CD4-positive, alpha-beta memory T cell (primary cell): Measurements from ENCODE around the gene SOX3. TPM values are rescaled to one million over a fixed set of nuclear protein-coding genes. Genes with fewer than 3 reads are reported as not detected.

Source experiments
- CTCF ChIA-PET: fragments of 350-600 bp; sonication (Branson Sonifier 250); formaldehyde crosslinking; loops from one replicate; lab custom pipeline; 2021; ENCODE audit warnings: inconsistent platforms; ENCODE audit not compliant: partially characterized antibody; lab: Charles Lee
- POLR2A ChIA-PET: fragments of 350-600 bp; sonication (Branson Sonifier 250); formaldehyde crosslinking; loops from one replicate; lab custom pipeline; 2021; ENCODE audit not compliant: partially characterized antibody; lab: Charles Lee
- DNase-seq, 5 donors: peaks; one replicate each; pipeline versions ENCODE4 v3.0.0 to v3.0.0-alpha.2; 2020 to 2022; ENCODE audit warnings: mixed read lengths in 1 of 5
- H3K27ac ChIP-seq: one replicate; pipeline ENCODE4 v1.7.0; 2013; ENCODE audit warnings: low read depth, low read length
- H3K27me3 ChIP-seq: 2 replicates; pipeline ENCODE4 v1.7.0; 2013; ENCODE audit warnings: mild to moderate bottlenecking, low read length, moderate library complexity; ENCODE audit not compliant: insufficient read depth
- H3K36me3 ChIP-seq: 2 replicates; pipeline ENCODE4 v1.7.0; 2013; ENCODE audit warnings: mild to moderate bottlenecking, low read length, moderate library complexity; ENCODE audit not compliant: insufficient read depth
- H3K4me1 ChIP-seq: 2 replicates; pipeline ENCODE4 v1.7.0; 2013; ENCODE audit warnings: mild to moderate bottlenecking, low read length, moderate library complexity; ENCODE audit not compliant: insufficient read depth
- H3K4me3 ChIP-seq, 2 donors: one replicate each; pipeline ENCODE4 v1.7.0; 2013; ENCODE audit warnings: low read length in 2 of 2, mild to moderate bottlenecking in 1 of 2
- H3K9me3 ChIP-seq, 2 donors: one replicate each; pipeline ENCODE4 v1.7.0; 2013; ENCODE audit warnings: low read length in 2 of 2, control low read depth in 1 of 2; ENCODE audit not compliant: control insufficient read depth in 1 of 2
- H3K27ac Mint-ChIP-seq, 7 donors: one replicate each; pipeline ENCODE4 v1.8.0; 2020 to 2021; ENCODE audit warnings: mixed read lengths in 7 of 7, mild to moderate bottlenecking in 6 of 7, inconsistent platforms in 3 of 7, moderate library complexity in 3 of 7
- H3K27me3 Mint-ChIP-seq, 2 donors: one replicate each; pipeline ENCODE4 v1.8.0; 2020 to 2021; ENCODE audit warnings: mixed read lengths in 2 of 2
- H3K36me3 Mint-ChIP-seq, 2 donors: one replicate each; pipeline ENCODE4 v1.8.0; 2020 to 2021; ENCODE audit warnings: mixed read lengths in 2 of 2, inconsistent platforms in 1 of 2, mild to moderate bottlenecking in 1 of 2
- H3K4me1 Mint-ChIP-seq, 4 donors: one replicate each; pipeline ENCODE4 v1.8.0; 2020 to 2021; ENCODE audit warnings: mixed read lengths in 4 of 4, mild to moderate bottlenecking in 1 of 4
- H3K4me3 Mint-ChIP-seq, 8 donors: one replicate each; pipeline ENCODE4 v1.8.0; 2020 to 2021; ENCODE audit warnings: mixed read lengths in 8 of 8, mild to moderate bottlenecking in 7 of 8, moderate library complexity in 6 of 8, inconsistent platforms in 3 of 8
- H3K9me3 Mint-ChIP-seq, 8 donors: one replicate each; pipeline ENCODE4 v1.8.0; 2020 to 2021; ENCODE audit warnings: mixed read lengths in 8 of 8, mild to moderate bottlenecking in 5 of 8, inconsistent platforms in 3 of 8, moderate library complexity in 1 of 8
- intact Hi-C: fragments of 100-400 bp; cut with micrococcal nuclease; formaldehyde crosslinking; loops from one replicate; pipeline ENCODE4 v1.15.1; 2023
- polyA plus RNA-seq, 2 donors: library from polyadenylated mRNA; unstranded; fragments of 300-500 nt; fragmentation: Illumina TruSeq; gene quantifications; one replicate each; pipeline ENCODE4 v1.2.3, GENCODE V29; 2021
- total RNA-seq, 2 experiments: library from RNA; stranded (reverse); gene quantifications; one replicate each; pipeline ENCODE4 v1.2.3, GENCODE V29; 2021

The SOX3 gene
- total RNA-seq (not detected), polyA plus RNA-seq (not detected)

DNA sequence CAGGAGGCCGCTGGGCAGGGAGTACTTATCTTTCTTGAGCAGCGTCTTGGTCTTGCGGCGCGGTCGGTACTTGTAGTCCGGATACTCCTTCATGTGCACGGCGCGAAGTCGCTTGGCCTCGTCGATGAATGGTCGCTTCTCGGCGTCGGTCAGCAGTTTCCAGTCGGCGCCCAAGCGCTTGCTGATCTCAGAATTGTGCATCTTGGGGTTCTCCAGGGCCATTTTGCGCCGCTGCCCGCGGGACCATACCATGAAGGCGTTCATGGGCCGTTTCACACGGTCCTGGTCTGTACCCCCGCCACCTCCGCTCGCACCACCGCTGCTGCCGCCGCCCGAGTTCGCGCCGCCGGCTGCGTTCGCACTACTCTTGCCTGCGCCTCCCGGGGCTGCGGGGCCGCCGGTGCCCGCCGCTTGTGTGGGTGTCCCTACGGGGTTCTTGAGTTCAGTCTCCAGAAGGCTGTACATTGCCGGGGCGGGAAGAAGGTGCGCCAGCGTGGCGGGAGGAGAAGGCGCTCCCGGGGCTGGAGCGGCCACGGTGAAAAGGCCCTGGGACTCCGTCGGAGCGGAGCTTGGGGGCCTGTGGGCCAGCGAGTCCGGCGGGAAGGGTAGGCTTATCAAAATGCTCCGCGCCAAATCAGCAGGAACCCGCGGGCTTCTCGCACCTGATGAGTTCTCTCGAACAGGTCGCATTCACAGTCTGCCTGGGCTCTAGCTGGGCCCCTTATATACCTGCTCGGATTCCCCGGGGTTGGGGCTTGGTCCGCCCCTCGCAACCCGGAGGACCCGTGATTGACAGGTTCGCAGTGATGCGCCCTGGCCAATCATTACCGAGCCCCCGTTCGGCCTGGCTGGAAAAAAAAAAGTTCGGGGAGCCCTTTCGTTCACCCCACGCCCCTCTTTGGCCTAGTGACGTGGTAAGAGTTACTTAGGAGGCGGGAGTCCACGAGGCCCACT is at the start of gene SOX3:
SOX3 (minus strand) TSS at position 699 of the 954 bp plus-strand sequence; CDS start at position 690, 9 bp downstream.
- peaks cover 5 to 12% (median 7%) of the 10 kb centered on the region in 4 donors for H3K4me1 Mint-ChIP-seq
- H3K4me1 ChIP-seq = no peaks in the 10 kb centered on the region
- H3K27me3 ChIP-seq = no peaks in the 10 kb centered on the region
- ChIA-PET POLR2A (no interaction called here), CTCF (no interaction called here)
- H3K9me3 ChIP-seq = no peaks in the 10 kb centered on the region
- peaks cover 0 to 4% (median 0%) of the 10 kb centered on the region in 8 donors for H3K9me3 Mint-ChIP-seq
- H3K36me3 ChIP-seq = no peaks in the 10 kb centered on the region
- intact Hi-C loops = no loop called here
- no peak within 1 kb of the TSS for H3K27ac Mint-ChIP-seq
- H3K4me3 ChIP-seq = no peak within 1 kb of the TSS
- peaks cover 16 to 28% of the 10 kb centered on the region in 2 donors for H3K27me3 Mint-ChIP-seq
- H3K4me3 Mint-ChIP-seq = peak within 1 kb of the TSS in 2 of 8 donors; percentile 46 to 66
- H3K36me3 Mint-ChIP-seq = peaks cover 0 to 5% of the 10 kb centered on the region in 2 donors
- H3K27ac ChIP-seq = no peak within 1 kb of the TSS
- no peak for DNase-seq

DNA sequence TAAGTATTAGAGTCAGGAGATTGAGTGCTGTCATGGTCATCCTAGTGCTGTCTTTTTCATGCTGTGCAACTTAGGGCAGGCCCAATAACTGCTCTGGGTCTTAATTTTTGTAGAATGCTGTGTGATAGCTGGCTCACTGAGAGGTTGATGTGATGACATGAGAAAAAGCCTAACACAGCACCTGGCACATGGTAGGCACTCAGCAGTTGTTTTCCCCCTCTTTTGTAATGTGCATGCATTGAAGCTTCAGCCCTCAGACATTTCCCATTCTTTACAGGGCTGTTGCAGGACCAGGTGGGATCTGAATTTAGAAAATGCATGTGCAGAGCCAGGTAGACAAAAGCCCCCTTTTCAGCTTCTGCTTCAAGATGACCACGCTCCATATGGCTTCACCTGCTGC is 44.1 kb upstream of the SOX3 start:
- no peak overlapping the region for H3K4me3 ChIP-seq
- H3K27ac ChIP-seq = no peak overlapping the region
- Mint-ChIP-seq H3K36me3 (no peaks in the 10 kb centered on the region), H3K4me1 (no peaks in the 10 kb centered on the region), H3K27ac (no peak overlapping the region), H3K9me3 (no peaks in the 10 kb centered on the region), H3K4me3 (no peak overlapping the region), H3K27me3 (no peaks in the 10 kb centered on the region)
- intact Hi-C loops = no loop called here
- ChIA-PET CTCF (no interaction called here), POLR2A (no interaction called here)
- H3K9me3 ChIP-seq = no peaks in the 10 kb centered on the region
- H3K27me3 ChIP-seq = no peaks in the 10 kb centered on the region
- DNase-seq = no peak
- no peaks in the 10 kb centered on the region for H3K4me1 ChIP-seq
- H3K36me3 ChIP-seq = no peaks in the 10 kb centered on the region

DNA sequence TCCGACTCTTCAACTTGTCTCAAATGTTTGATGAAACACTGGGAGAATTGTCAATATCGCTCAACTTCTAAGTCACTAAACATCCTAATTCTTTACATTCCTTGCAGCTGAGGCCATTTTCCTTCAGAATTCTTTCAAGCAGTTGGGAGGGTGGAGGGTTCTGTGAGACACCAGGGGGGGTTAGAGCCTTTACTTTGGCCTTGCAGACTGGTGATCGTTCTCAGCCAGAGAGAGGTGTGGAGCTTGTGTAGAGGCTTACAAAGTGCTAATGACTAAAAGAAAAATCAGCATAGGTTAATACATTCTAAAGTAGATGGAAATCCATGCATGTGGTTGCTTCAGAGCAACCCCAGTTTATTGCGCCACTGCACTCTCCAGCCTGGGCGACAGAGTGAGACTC is 21.3 kb upstream of the SOX3 start:
- Mint-ChIP-seq H3K36me3 (no peaks in the 10 kb centered on the region), H3K9me3 (peaks cover 0 to 2% (median 0%) of the 10 kb centered on the region in 8 donors), H3K27me3 (peaks cover 0 to 1% of the 10 kb centered on the region in 2 donors), H3K4me1 (no peaks in the 10 kb centered on the region), H3K4me3 (no peak overlapping the region), H3K27ac (no peak overlapping the region)
- no peak overlapping the region for H3K4me3 ChIP-seq
- H3K27ac ChIP-seq = no peak overlapping the region
- H3K4me1 ChIP-seq = no peaks in the 10 kb centered on the region
- ChIA-PET POLR2A (no interaction called here), CTCF (no interaction called here)
- no peak for DNase-seq
- intact Hi-C loops = no loop called here
- H3K36me3 ChIP-seq = no peaks in the 10 kb centered on the region
- H3K9me3 ChIP-seq = no peaks in the 10 kb centered on the region
- no peaks in the 10 kb centered on the region for H3K27me3 ChIP-seq

DNA sequence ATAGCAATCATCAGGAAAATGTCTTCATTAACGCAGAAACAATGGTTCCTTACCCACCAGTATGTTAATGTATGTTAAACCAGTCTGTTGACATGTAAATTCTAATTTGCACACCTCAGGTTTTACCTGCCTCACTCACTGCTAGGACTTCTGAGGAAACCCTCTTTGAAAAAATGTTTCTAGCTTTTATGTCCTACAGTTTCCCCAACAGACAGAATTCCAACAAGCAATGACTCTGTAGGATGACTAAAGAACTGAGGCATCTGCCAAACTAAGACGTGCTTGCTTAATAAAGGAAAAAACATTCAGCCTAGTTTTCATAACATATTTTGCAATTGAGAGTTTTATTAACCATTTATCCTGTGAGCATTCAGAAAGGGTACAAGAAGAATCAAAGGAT is 20.6 kb upstream of the SOX3 start:
- no peaks in the 10 kb centered on the region for H3K4me1 Mint-ChIP-seq
- no peak overlapping the region for H3K4me3 Mint-ChIP-seq
- H3K27ac Mint-ChIP-seq = no peak overlapping the region
- no peak for DNase-seq
- ChIA-PET CTCF (no interaction called here), POLR2A (no interaction called here)
- Histone ChIP-seq H3K4me3 (no peak overlapping the region), H3K27me3 (no peaks in the 10 kb centered on the region), H3K36me3 (no peaks in the 10 kb centered on the region), H3K27ac (no peak overlapping the region), H3K4me1 (no peaks in the 10 kb centered on the region), H3K9me3 (no peaks in the 10 kb centered on the region)
- H3K9me3 Mint-ChIP-seq = peaks cover 0 to 2% (median 0%) of the 10 kb centered on the region in 8 donors
- intact Hi-C loops = no loop called here
- peaks cover 0 to 1% of the 10 kb centered on the region in 2 donors for H3K27me3 Mint-ChIP-seq
- H3K36me3 Mint-ChIP-seq = no peaks in the 10 kb centered on the region

- intact Hi-C loops = no loop called here
- H3K9me3 Mint-ChIP-seq = peaks cover 0 to 2% (median 0%) of the 10 kb centered on the region in 8 donors
These were observed 19.7 kb upstream of the SOX3 start for GRCh38 chrX:140524556-140524955.

DNA sequence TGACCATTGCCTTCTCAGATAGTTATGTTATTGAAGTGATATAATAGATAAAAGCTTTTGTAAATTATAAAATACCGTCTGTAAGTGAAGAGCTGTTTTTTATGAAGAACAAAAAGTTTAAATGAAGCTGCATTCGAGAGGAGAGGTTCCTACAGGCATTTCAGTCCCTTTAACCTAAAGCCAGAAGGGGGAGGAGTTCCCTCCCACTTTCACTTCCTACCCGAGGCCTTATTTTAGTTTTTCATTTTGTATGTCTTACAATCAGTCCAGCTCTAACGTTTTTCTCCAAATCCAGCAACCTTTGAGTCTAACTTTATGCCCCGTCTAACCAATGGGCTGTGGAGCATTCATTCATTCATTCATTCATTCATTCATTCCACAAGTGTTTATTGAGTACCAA is 16.5 kb upstream of the SOX3 start:
- H3K36me3 ChIP-seq = no peaks in the 10 kb centered on the region
- ChIA-PET POLR2A (no interaction called here), CTCF (no interaction called here)
- Mint-ChIP-seq H3K27me3 (peaks cover 1% of the 10 kb centered on the region in 2 donors), H3K36me3 (no peaks in the 10 kb centered on the region), H3K4me3 (no peak overlapping the region), H3K9me3 (peaks cover 0 to 2% (median 0%) of the 10 kb centered on the region in 8 donors), H3K4me1 (no peaks in the 10 kb centered on the region), H3K27ac (no peak overlapping the region)
- H3K4me1 ChIP-seq = no peaks in the 10 kb centered on the region
- DNase-seq = no peak
- intact Hi-C loops = no loop called here
- no peak overlapping the region for H3K27ac ChIP-seq
- H3K9me3 ChIP-seq = no peaks in the 10 kb centered on the region
- no peaks in the 10 kb centered on the region for H3K27me3 ChIP-seq
- H3K4me3 ChIP-seq = no peak overlapping the region

More at GRCh38 chrX:140524556-140524955, 19.7 kb upstream of the SOX3 start:
- no peak overlapping the region for H3K4me3 ChIP-seq
- no peaks in the 10 kb centered on the region for H3K4me1 Mint-ChIP-seq
- CTCF ChIA-PET = interaction anchor here (0.6 kb wide), 1 partner anchor 37 kb away, joined by 3 read pairs; no protein-coding TSS in a partner anchor
- POLR2A ChIA-PET = no interaction called here
- no peaks in the 10 kb centered on the region for H3K4me1 ChIP-seq
- H3K27ac ChIP-seq = no peak overlapping the region
- DNase-seq = no peak
- H3K4me3 Mint-ChIP-seq = no peak overlapping the region
- no peaks in the 10 kb centered on the region for H3K36me3 ChIP-seq
- H3K36me3 Mint-ChIP-seq = no peaks in the 10 kb centered on the region
- H3K27me3 ChIP-seq = no peaks in the 10 kb centered on the region
- peaks cover 0 to 1% of the 10 kb centered on the region in 2 donors for H3K27me3 Mint-ChIP-seq
- H3K27ac Mint-ChIP-seq = no peak overlapping the region
- H3K9me3 ChIP-seq = no peaks in the 10 kb centered on the region

DNA sequence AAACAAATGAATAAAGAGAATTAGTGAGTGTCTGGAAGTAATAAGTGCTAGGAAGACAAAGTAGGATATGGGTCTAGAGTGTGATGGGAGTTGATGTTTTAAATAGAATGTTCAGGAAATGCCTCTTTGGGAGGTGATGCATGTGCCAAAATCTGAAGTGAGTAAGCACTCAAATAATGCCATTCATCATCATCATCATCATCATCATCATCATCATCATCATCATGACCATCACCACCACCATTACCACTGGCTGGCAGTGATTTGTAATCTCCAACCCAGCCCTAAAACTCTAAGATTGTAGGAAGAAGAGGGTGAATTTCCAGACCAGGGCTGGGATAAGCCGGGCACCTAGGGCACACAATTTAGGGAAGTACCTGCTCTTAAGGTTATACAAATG is 9.7 kb upstream of the SOX3 start:
- Histone ChIP-seq H3K27ac (no peak overlapping the region), H3K36me3 (no peaks in the 10 kb centered on the region), H3K9me3 (no peaks in the 10 kb centered on the region), H3K4me3 (no peak overlapping the region), H3K27me3 (no peaks in the 10 kb centered on the region), H3K4me1 (no peaks in the 10 kb centered on the region)
- Mint-ChIP-seq H3K27ac (no peak overlapping the region), H3K4me1 (peaks cover 0 to 1% (median 0%) of the 10 kb centered on the region in 4 donors), H3K9me3 (peaks cover 0 to 4% (median 0%) of the 10 kb centered on the region in 8 donors), H3K36me3 (no peaks in the 10 kb centered on the region), H3K4me3 (no peak overlapping the region), H3K27me3 (peaks cover 8 to 13% of the 10 kb centered on the region in 2 donors)
- CTCF ChIA-PET = no interaction called here
- no peak for DNase-seq
- POLR2A ChIA-PET = no interaction called here
- intact Hi-C loops = no loop called here
